ENCODE measurements around the gene CLASP1.

Gene CLASP1

DNA sequence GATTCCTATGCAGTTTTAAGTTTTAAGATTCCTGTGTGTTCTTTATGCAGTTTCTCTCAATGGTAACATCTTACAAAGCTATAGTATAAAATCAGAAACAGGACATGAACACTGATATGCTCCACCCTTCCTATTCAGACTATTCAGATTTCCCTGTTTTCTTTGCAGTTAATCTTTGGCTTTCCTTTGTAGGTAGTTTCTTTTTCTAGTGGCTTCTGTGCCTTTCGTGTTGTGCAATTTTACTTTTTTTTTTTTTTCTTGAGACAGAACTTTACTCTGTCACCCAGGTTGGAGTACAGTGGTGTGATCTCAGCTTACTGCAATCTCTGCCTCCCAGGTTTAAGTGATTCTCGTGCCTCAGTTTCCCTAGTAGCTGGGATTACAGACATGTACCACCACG, 213.5 kb downstream of the CLASP1 start:
- DNase-seq (ENCODE audit: low read depth in 2 of 3, low spot score in 2 of 3): no peak

DNA sequence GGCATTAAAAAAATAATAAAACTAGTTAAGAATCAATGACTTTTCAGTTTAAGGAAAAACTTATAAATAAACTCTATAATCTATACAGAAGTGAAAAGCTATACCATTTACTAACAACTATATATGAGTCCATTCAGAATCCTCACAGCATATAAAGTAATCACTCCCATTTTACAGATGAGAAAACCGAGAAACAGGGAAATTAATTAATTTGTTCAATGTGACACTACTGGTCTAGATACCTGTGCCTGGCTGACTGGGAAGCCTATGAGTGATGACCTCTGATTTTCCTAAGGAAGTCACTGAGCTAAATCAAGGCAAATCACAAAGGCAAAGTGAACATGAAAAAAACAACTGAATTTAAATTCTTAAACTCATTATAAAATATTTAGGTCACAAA, 218.0 kb downstream of the CLASP1 start:
- DNase-seq (ENCODE audit: low read depth in 2 of 3, low spot score in 2 of 3): no peak

DNA sequence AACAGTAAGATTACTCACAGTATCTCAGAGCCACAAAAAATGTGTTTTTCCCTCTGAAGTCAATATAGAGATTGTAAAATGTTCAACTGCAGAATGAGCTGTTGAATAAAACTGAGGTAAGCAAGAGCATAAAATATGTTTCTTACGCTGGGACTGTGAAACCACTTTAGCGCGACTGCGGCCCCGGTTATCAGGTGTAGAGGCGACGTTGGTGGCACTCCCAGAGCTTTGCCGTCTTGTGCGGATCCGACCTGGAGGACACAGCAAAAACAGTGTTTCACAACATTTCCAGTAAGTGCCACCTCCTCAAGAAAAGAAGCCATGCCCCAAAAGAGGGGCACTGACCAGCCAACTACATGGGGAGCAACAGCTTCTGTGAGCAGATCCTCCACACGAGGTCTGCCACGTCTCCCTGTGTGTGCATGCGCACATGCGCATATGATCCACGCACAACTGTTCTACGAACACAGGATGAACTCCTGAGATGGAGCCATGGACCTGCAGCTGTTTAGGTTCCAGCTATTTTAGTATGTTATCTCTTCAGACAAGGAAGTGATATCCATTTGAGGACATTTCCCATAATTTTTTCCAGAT, 219.2 kb downstream of the CLASP1 start:
- DNase-seq (ENCODE audit: low read depth in 2 of 3, low spot score in 2 of 3): no peak

DNA sequence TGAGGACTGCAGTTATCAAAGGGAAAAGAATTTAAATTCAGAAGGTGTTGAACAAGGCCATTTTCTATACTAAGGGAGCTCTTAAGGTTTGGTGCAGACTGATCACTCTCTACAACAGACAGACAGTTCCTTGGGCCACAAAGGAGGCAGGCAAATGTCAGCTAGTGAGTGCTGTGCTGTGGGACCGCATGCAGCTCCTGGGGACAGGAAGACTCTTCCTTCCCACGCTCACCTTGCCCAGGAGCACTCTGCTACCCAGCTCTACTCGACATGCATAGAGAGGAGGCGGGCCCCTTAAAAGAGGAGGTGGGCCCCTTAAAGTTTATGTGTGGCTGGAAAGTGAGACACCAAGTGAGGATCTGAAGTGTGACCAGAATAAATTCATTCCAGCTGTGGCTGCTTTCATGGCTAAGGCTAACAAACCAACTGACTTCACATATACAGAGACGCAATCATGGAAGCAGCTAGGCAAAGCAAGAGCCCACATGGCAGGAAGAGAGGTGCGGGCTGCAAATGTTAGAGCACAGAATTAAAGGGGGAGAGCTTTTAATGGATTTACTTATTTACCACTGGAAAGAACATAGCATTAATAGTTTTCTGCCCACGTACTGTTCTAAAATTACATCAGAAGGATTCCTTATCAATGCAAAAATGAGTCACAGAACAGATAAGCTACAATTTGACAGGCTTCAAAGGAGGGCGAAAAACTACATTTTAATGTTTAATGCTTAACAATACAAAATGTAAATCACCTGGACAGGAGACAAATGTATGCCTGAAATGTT, 220.0 kb downstream of the CLASP1 start:
- no peak for DNase-seq (ENCODE audit: low read depth in 2 of 3, low spot score in 2 of 3)

DNA sequence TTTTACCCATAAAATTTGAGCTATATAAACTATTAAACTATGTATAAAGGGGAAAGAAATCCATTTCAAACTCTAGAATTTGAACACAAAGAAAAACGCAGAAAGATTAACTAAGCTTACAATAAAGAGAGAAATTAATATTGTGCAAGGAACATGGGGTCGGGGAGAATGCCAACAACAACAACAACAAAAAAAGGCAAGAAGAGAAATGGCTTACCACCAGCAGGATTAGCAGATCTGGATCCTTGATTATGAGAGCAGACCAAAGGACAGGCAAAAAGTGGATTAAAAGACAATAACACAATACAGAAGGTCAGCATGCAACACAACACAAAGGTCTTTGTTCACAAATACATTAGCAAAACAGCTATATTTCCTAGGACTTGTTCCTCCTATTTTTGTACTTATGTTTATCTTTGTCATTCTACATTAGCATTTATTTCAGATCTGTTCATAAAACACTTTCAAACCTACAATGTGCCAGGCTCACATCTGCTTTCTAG, 222.0 kb downstream of the CLASP1 start:
- DNase-seq (ENCODE audit: low read depth in 2 of 3, low spot score in 2 of 3): no peak

DNA sequence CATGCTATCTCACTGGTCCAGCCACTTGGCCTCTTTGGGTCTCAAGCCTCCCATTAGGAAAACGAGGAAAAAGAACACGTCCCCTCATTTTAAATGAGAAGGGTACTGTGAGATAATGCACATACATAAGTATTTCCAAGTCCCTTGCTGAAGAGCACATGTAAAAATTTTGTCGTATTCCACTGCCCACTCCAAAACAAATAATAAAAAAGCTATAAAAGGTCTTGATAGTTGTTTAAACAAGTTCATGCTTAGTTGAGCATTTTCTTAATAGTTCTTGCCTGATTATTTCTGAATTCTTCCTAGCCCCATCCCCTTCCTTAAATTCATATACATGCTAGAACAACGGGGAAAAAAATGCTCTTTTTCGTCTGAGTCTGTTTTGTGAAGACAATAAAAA, 228.8 kb downstream of the CLASP1 start:
- no peak for DNase-seq (ENCODE audit: low read depth in 2 of 3, low spot score in 2 of 3)

DNA sequence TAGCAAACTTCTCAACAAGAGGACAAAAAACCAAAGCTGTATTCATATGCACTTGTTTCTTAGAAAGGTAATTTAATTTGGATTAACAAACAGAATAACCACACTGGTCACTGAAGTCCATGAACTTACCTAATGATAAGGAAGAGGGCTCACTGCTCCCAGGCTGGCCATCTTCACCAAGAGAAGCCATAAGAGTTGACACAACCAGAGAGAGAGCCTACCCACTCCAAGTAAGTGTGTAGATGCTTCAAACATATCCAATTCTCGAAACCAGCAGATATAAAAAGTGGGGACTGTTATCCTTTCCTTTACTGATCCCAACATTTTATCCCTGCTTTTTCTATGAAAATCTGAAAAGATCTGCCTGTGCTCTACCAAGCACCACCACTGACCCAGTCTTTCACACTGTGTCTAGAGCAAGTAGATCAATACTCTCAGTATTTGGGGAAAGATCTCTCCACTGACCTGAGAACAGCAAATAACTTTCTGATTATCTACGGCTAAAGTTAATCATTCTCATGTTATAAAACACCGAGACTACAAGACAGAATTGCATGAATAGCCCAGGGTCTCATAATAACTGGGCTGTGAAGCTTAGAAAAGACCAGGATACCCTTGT, 230.1 kb downstream of the CLASP1 start:
- no peak for DNase-seq (ENCODE audit: low read depth in 2 of 3, low spot score in 2 of 3)

DNA sequence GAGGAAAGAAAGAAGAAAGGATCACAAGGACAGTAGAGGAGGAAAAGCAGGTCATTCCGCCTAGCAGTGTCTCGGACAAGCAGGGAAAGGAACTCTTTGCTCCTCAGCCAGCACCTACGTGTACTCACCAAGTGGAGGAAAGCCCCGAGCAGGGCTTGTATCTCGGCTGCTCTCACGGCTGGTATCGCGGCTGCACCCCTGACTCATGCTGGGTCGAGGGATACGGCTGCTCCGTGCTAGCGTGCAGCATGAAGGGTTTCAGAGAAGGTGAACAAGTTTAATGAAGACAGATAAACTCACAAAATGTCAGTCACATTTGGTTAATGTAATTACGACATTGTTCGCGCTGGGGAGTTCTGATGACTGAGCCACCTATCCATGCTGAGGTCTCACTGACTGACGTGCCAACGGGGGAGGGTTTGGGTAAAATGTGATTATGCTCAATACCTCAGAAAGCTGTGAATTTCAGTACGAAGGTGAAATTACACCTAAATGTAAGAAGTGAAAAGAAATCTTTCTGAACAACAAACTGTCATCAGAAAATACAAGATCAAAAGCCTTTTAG, 230.7 kb downstream of the CLASP1 start:
- DNase-seq (ENCODE audit: low read depth in 2 of 3, low spot score in 2 of 3): no peak

DNA sequence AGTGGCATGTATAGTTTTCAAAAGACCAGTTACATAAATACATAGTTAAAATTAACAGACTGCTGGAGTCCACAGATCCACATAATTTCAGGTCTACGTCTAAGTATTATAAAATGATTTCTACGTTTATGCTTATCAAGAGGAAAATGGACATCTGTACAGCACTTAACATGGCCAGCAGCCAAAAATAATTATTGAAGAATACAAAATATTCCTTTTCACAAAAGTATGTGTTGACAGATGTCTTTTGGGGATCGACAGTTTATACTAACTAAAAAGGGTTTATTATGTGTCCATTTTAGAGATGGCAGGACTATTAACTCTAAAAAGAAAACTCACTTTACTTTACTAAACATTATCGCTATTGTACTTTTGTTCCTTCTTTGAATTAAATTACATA, 231.4 kb downstream of the CLASP1 start:
- no peak for DNase-seq (ENCODE audit: low read depth in 2 of 3, low spot score in 2 of 3)

DNA sequence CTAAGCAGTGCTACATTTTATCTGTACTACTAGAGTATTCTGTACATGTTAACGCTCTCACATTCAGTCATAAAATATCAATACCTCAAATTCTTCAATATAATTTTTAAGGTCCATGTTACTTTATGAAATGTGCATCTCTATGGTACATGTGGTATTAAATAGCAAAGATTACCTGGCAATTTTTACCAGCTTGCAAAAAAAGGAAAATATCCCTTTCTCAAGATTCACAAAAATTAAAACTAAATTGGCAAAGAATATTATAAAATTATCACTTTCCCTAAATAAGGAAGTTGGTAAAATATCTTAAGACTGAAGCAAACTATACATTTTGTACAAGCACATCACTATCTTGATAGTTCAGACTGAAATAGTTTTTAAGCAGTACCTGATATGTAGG, 233.5 kb downstream of the CLASP1 start:
- no peak for DNase-seq (ENCODE audit: low read depth in 2 of 3, low spot score in 2 of 3)

DNA sequence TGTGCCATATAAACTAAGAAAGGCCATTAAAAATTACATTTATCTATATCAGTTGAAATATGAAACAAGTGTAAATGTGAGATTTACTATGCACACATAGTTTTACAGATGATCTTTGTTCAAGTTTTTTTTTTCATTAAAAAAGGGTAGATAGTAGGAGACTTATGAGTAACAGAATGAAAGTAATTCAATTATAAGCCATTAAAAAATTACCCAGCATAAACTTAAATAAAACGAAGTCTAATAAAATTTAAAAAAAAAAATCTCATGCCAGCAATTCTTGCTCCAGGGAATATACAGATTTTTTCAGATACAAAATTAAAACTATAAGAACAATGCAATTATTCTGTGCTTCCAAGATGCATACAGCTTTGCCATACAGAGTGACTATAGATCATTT, 236.9 kb downstream of the CLASP1 start:
- DNase-seq (ENCODE audit: low read depth in 2 of 3, low spot score in 2 of 3): no peak

DNA sequence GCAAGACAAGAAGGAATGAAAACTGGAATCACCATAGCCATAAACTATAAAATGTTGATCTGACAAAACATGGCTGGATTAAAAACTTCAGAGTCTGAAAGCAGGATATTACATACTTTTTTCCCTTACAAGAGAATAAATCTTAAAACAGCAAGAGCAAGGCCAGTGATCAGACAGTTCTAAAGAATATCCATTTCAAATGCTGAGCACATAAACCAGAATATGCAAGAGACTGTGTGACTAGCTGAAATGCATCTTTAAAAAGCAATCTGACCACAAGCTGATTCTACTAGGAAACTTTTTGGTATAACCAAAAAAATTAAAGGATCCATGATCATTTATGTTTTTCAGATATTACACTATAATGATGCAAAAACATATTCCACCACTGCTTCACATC, 239.3 kb downstream of the CLASP1 start:
- DNase-seq (ENCODE audit: low read depth in 2 of 3, low spot score in 2 of 3): no peak

DNA sequence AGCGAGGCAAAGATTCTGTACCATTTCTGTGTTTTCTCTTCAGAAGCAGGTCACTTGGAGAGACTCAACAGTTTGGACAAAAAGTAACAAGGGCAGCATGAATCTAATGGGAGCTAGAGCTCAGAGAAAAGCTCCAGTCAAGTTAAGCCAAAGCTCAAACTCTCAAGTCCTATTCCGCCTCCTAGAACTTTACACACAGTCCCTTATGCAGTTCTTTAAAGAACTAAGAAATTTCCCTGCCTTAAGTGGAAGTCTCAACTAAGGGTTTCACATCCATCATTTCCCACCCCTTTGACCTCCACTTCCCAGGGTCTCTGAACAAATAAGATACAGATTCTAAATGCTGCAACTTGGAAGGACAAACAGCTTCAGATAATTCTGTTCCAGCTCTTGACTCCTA, 239.9 kb downstream of the CLASP1 start:
- DNase-seq (ENCODE audit: low read depth in 2 of 3, low spot score in 2 of 3): no peak

DNA sequence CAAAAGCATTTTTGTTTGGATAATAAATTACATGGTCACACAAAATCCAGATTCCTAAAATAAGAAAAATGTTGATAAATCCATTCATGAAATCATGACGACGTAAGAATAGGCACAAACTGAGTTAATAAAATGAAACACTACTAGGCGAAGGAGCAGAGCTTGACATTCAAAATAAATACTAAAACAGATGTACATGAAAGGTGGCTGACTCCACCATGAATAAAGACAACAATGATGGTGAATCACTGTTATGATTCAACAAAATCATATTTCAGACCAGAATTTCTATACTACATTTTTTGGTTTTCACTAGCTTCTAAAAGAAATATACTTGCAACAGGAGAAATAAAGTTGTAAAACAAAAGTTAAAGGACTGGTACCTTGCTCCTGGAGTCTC, 240.6 kb downstream of the CLASP1 start:
- no peak for DNase-seq (ENCODE audit: low read depth in 2 of 3, low spot score in 2 of 3)

DNA sequence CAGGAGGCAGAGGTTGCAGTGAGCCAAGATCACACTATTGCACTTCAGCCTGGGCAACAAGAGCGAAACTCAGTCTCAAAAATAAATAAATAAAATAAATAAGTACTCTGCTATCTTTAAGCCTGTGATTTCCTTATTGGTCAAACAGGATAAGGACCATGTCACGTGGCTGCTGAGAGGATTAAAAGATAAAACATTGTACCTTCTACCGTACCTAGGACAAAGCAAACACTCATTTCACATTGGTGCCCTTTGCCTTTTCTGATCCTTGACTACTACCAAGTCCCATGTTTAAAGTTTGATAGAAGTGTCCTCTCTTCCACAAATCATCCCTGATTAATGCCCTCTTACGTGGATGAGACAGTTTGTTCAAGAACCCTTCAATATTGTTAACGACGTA, 244.0 kb downstream of the CLASP1 start:
- DNase-seq (ENCODE audit: low read depth in 2 of 3, low spot score in 2 of 3): no peak

DNA sequence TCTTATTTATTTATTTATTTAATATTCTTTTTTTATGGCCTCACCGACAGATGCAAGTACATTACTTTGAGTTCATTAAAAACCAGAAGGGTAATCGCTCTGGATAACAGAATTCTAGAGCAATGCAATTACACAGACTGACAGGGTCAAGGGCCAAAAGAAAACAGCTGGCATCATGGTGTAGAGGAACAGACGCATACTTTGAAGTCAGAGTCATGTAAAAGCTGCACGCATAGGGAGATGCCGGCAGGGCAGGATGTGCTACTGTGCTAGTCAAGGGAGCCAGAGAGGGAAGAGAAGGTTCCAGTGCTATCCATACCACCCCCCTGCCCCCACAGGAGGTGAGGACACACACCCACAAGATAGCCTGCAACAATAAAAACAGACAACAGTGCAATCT, 249.1 kb downstream of the CLASP1 start:
- no peak for DNase-seq (ENCODE audit: low read depth in 2 of 3, low spot score in 2 of 3)

DNA sequence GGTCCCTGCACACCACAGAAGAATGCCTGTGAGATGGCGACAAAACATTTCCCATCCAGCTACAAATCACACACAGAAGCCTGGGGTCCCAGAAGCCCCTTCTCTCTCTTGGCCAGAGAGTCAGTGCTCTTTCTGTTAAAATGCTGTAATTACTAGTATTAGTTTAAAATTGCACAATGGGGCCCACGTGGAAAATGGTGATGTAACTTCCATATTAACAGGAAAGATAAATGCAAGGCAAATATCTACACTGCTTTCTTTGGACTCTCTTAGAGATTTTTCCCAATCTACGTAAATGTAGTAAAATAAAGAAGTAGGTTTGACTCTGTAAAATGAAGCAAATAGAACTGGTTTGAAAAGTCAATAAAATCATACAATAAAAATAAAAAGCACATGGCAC, 250.4 kb downstream of the CLASP1 start:
- DNase-seq (ENCODE audit: low read depth in 2 of 3, low spot score in 2 of 3): no peak

DNA sequence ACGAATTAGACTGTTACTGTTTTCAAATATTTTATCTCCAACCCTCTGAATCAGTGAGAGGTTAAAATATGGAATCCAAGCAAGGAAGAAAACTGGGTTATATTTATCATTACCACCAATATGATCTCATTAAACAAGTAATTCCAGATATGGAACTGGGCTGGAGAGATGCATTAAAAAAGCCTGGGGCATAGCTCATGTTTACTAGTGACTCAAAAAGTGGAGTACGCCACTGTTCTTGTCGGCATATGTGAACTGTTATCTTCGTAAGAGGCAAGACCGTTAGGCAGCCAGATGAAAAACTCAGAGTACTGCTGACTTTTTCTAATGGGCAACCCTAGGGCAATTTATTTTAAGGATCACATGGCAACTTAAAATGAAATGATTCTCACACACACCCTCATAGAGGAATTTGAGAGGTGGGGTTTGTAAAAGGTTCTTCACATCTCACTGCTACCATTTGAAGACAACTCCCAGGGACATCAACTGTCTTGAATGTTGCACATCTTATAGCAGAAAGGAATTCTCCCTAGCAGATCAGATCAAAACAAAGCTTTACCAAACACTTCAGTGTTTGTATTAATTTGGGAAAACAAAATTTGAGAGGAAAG, 259.1 kb downstream of the CLASP1 start:
- DNase-seq (ENCODE audit: low read depth in 2 of 3, low spot score in 2 of 3): no peak

DNA sequence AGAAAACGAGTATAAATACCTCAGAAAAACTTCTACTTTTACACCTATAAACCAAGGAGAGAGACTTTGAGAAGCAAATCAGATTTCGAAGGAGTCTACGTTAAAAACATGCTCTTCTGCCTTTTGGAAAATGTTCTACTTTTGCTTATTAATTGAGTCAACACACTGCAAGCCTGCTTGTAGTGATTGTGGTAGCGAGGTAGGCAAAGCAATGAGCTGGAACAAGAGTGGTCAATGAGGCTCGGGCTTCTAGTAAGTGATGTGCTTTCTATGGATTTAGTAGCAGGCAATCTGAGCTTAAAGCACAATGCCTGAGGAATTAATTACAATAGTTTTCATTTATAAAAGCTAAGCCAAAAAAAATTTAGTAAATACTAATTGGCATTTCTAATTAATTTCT, 260.9 kb downstream of the CLASP1 start:
- DNase-seq (ENCODE audit: low read depth in 2 of 3, low spot score in 2 of 3): no peak

DNA sequence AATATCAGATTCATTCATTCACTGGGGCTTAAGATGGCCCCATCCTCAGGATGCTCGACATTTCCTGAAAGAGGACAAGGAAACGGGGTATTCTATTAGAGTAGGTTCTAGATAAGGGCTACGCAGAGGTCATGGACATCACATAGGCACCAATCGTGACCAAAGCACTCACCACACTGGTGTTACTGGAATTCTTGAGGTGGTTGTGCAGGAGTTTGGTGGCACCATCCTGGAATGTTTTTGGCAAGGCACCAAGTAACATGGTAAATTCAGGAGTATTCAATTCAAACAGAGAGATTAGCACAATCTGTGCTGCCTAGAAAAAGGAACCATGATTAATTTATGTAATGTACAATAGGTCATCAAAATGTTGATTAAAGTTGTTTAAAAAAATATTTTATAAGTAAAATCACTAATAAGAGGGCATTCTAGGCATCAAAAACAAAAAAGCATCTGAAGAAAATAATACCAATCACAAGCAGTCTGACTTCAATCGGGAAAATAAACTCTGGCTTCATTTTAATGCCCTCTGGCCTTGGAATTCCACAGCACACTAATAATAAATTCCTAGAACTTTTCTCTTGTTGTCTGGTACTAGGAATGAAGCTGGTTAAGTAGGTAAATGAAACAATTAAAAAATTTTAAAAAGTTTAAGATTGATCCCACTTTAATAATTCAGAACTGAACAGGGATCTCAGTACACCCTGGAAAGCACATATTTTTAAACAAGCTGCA, 261.5 kb downstream of the CLASP1 start:
- no peak for DNase-seq (ENCODE audit: low read depth in 2 of 3, low spot score in 2 of 3)

DNA sequence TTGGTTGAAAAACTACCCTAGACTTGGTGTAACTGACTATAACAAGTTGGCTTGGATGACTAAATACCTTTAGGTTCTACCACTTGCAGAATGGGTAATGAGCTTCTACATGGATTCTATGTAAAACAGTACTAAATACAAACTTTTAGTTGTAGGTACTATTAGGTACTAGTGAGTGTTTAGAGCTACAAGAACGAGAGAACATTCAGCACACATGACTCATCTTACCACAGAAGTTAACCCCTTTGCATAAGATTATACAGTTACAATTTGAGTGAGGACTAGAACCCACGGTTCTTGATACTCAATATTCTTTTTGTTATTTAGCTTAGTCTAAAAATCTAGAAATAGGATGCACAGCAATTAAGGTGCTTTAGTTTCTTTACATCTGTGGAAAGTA, 262.6 kb downstream of the CLASP1 start:
- no peak for DNase-seq (ENCODE audit: low read depth in 2 of 3, low spot score in 2 of 3)
